DMS153 (cell line): ENCODE data around the gene BNC1.
A peak's percentile ranks its signal among the peaks of the same experiment; 100 is the strongest.
"Not testable (repeated sequence)": the region's sequence is repeated elsewhere in the genome, so short reads cannot be mapped to it uniquely, and the experiment has no call there.

ENCODE experiments used
- DNase-seq: peaks from one replicate; lab custom pipeline; 2025; lab: John Stamatoyannopoulos, UW

Gene BNC1

DNA sequence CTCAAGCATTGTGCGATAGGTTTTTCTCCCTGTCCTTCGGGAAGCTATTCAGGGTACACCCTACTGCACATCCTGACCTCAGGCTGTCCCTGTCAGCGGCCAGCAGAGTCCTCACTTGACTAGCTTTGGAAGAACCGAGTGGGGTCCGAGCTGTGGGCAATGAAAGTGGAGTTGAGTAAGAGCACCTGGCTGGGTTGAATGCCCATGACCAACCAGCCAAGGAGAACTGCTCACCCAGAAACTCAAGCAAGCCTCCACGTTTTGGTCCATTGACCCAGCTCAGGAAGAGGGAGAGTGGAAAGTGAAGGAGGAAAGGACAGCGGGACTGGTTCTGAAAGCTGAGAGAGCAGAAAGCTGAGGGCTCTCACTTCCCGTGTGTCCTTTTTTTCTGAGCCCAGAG, 40.8 kb downstream of the BNC1 start:
- DNase-seq: no peak

DNA sequence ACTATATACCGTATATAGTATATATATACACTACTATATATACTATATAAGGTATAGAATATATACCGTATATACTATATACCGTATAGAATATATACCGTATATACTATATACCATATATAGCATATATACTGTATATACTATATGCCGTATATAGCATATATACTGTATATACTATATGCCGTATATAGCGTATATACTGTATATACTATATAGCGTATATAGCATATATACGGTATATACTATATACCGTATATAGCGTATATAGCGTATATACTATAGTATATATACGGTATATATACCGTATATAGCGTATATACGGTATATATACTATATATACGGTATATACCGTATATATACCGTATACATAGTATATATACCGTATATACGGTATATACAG, 54.2 kb downstream of the BNC1 start:
- no peak for DNase-seq

DNA sequence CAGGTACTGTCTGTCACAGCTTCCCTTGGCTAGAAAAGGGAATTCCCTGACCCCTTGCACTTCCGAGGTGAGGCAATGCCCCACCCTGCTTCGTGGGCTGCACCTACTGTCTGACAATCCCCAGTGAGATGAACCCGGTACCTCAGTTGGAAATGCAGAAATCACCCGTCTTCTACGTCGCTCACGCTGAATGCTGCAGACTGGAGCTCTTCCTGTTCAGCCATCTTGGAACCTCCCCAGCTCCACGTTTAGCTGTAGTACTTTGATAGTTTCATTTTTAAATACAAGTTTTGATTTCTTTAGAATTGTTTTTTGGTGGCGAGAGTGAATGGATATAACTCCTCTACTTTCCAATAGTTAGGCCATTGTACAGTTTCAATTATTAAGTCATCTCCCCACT, 59.0 kb downstream of the BNC1 start:
- DNase-seq: no peak

DNA sequence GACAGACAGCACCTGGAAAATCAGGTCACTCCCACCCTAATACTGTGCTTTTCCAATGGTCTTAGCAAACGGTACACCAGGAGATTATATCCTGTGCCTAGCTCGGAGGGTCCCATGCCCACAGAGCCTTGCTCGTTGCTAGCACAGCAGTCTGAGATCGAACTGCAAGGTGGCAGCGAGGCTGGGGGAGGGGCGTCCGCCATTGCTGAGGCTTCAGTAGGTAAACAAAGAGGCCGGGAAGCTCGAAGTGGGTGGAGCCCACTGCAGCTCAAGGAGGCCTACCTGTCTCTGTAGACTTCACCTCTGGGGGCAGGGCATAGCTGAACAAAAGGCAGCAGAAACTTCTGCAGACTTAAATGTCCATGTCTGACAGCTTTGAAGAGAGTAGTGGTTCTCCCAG, 62.7 kb downstream of the BNC1 start:
- DNase-seq: not testable (repeated sequence)

DNA sequence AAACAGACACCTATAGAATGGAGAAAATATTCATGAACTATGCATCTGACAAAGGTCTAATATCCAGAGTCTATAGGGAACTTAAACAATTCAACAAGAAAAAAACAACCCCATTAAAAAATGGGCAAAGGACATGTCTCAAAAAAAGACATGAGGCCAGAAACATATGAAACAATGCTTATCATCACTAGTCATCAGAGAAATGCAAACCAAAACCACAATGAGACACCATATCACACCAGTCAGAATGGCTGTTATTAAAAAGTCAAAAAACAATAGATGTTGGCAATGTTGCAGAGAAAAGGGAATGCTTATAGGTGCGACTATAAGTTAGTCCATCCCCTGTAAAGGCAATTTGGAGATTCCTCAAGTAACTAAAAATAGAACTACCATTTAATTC, 65.4 kb downstream of the BNC1 start:
- DNase-seq: no peak

DNA sequence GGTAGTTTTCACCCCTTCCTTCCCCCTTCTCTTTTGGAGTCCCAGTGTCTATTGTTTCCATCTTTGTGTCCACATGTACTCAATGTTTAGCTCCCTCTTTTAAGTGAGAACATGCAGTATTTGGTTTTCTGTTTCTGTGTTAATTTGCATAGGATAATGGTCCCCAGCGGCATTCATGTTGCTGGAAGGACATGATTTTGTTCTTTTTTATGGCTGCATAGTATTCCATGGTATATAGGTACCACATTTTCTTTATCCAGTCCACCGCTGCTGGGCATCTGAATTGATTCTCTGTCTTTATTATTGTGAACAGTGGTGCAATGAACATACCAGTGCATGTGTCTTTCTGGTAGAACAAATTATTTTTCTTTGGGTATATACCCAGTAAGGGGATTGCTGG, 69.2 kb downstream of the BNC1 start:
- DNase-seq: no peak

DNA sequence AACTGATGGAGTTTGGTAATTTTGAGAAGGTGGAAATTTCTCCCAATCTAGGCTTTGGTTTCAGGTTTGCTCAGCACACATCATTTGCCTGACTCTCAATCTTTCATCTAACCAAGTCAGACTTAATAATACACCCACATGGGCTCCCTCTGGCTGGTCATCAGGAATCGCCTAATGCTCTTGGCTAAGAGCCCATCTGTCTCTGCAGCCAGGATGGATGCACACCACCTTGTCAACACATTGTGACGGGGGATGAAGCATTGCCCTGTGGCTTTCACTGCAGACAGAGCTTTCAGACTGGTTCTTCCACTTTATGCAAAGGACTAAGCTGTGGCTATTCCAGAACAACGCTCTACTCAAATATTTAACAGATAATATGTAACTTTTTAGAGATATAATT, 73.8 kb downstream of the BNC1 start:
- DNase-seq: peak; percentile 49

DNA sequence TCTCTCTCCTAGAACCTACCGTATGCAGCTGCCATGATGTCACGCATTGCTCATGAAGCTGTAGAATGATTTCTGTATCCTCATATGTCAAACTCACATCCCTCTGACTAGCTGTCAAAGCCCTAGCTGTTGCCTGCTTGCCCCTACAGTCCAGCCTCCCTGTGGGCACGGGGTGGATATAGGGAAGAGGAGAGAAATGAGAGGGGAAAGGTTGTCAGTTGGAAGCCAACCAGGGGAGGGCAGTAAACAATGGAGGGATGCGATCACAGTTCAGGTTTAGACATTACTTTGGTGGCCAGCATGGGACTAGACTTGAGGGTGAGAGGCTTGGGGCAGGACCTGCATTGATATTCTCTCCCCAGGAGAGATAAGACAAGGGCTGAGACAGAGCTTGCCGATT, 75.1 kb downstream of the BNC1 start:
- DNase-seq: no peak

DNA sequence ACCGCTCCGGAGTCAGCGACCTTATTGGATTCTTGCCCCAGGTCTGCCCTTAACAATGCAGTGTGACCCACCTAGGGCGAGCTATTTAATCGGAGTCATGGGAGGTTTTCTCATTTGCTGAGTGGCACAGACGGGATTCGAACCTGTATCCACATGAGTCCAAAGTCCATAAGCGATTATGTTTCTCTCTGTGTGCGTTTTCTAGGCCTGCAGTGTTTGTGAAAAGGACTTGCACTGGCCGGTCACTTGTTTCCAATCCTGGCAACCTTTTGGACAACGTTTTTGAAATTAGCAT, 76.2 kb downstream of the BNC1 start:
- DNase-seq: no peak

DNA sequence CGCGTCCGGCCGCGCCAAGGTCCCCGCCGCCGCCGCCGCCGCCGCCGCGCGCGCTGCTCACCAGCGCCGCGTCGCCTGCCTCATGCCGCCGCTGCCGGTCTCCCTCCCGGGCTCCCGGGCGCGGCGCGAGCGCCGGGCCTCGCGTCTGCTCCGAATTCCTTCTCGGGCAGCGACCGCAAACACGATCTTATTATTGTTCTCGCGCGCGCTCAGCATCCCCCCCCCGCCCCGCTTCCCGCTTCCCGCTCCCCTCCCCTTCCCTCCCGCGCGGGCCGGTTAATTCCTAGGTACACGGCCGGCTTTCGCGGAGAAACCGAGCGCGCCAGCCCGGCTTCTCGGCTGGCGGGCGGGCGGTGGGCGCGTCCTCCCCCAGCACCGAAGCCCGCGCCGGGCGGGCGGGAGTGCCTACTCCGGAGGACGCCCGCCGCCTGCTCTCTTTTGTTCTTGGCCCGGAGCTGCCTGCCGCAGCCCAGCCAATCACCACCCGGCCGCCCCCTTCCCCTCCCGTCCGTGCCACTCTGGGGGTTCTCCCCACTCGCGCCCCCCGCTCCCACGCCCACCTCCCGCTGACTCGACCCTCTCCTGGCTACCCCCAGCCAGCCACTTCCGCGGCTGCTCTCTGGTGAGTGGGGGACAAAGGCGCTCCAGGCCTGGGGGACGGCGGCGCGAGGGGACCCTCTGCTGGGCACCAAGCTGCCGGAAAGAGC, 76.7 kb downstream of the BNC1 start, which contains the start of gene HDGFL3:
HDGFL3 (minus strand) TSS at position 164 of the 707 bp plus-strand sequence. CDS start 409 bp downstream, outside the sequence.
- no peak for DNase-seq

DNA sequence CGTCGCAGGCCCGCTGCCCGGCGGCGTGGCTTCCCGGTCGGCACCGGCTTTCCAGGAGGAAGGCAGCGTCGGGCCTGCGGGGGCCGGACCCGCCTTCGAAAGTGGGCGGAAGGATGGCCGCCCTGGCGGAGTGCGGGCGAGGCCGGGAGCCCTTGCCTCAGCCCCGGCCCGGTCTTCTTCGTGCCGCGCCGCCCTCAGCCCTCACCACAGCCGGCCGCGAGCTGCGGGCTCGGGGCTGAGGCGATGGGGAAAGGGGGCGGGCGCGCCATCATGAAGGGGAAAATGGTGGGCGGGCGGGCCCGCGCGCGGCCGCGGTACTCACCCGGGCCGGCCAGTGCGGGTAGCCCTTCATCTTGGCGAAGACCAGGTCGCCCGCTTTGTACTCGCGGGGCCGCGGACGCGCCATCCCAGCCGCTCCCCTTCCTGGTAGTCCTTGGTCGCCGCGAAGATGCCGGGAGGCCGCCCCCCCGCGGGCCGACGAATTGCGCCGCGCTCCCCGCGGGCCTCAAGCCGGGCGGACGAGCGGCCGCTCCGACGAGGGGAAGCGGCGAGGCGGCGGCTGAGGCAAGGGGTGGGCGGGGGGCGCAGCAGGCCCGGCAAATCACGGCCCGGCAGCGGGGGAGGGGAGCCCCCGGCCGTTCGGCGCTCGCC, 77.3 kb downstream of the BNC1 start:
- no peak for DNase-seq

DNA sequence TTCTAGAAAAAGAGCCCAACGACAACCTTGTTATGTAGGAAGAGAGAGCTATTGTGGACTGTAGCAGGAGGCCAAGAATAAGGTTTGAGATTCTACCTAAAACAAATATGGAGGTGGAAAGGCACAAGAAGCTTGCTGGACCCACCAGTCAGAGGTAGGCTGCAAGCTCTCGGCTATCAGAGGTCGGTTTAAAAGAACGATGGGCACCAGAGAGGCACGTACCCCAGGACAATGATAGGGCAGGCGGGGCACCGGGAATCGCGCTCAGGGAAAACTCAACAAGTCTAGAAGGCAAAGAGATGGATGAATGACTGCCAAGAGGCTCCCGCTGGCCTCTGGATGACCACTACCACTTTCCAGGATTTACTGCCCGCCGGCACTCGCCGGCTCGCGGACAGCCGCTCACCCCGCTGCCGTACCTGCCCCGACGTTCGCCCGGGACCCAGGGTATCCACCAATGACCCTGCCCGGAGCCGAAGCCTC, 77.9 kb downstream of the BNC1 start:
- no peak for DNase-seq
